ENCODE results near the gene SMG6. TPM values are rescaled to one million over a fixed set of nuclear protein-coding genes. Genes with fewer than 3 reads are reported as not detected.

SMG6 gene
- polyA plus RNA-seq, 6 donors from 2014 or later: 0.23 to 5.3 (median 2.6) TPM

DNA sequence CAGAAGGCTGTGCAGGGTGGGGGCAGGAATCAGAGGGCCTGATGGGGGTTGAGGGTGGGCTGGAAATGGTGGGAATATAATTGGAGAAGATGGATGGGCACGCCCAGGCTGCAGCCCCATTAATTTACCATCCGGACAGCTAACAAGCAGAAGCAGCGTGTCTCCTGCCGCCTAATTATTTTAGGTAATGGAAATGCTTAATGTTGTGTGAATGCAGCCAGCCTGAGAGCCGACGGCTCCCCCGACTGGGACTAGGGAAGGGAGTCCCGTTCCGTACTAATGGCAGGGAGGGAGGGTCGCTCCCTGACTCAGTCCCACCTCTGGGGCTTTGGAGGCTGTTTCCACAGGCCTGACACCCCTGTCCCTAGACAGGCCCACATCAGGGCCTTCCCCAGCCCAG lies 266.4 kb downstream of the SMG6 start:
- ATAC-seq (ENCODE audit: low read depth in 2 of 2) (no peak), DNase-seq (no peak)
- H3K36me3 Mint-ChIP-seq: peaks cover 5 to 7% of the 10 kb centered on the region in 2 donors
- no peaks in the 10 kb centered on the region for H3K9me3 Mint-ChIP-seq
- H3K4me1 Mint-ChIP-seq: peaks cover 2 to 18% (median 13%) of the 10 kb centered on the region in 3 donors
- no peak overlapping the region for H3K4me3 Mint-ChIP-seq
- no peaks in the 10 kb centered on the region for H3K27me3 Mint-ChIP-seq
- no peak overlapping the region for H3K27ac Mint-ChIP-seq

DNA sequence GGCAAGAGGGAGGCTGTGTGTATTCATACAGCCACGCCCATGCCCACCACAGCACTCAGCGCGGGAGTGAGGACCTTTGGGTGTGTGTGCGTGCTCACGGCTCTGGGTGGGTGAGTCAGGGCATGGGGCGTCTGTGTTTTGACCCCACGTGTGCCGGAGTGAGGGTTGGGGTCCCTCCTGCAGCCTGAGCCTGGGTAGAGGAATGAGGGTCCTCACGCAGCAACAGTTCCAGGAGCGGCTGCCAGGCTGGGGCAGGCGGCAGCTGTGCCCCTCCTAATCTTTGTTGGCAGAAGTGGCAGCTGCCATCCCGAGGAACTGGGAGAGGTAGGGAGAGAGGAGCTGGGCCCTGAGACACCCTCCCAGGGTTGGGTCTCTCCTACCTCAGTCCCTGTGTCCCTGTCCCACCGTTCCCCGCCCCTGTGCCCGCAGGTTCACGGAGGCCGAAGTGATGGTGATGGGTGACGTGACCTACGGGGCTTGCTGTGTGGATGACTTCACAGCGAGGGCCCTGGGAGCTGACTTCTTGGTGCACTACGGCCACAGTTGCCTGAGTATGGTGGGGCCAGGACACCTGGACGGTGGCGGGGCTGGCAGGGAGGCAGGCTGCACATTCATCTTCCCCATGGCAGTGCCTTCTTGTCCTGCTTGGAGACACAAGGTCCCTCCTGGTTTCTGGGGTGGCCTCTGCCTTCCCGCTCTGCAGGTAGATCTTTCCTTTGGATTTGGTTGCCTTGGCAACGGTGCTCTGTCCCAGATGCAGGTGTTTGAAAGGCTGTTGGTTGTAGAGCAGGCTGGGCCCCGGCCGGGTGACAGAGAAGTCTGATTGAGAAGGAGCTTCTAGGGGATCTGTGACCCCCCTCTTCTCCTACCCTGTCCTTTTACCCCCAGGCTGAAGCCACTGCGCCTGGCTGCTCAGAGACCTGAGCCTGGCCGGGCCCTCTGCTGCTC lies 267.8 kb downstream of the SMG6 start:
- no peak for DNase-seq
- peaks cover 3 to 24% (median 17%) of the 10 kb centered on the region in 3 donors for H3K4me1 Mint-ChIP-seq
- H3K9me3 Mint-ChIP-seq: no peaks in the 10 kb centered on the region
- peaks cover 5 to 7% of the 10 kb centered on the region in 2 donors for H3K36me3 Mint-ChIP-seq
- no peak overlapping the region for H3K4me3 Mint-ChIP-seq
- no peak for ATAC-seq (ENCODE audit: low read depth in 2 of 2)
- peak overlapping the region in 1 of 6 donors; percentile 47 for H3K27ac Mint-ChIP-seq
- H3K27me3 Mint-ChIP-seq: no peaks in the 10 kb centered on the region

DNA sequence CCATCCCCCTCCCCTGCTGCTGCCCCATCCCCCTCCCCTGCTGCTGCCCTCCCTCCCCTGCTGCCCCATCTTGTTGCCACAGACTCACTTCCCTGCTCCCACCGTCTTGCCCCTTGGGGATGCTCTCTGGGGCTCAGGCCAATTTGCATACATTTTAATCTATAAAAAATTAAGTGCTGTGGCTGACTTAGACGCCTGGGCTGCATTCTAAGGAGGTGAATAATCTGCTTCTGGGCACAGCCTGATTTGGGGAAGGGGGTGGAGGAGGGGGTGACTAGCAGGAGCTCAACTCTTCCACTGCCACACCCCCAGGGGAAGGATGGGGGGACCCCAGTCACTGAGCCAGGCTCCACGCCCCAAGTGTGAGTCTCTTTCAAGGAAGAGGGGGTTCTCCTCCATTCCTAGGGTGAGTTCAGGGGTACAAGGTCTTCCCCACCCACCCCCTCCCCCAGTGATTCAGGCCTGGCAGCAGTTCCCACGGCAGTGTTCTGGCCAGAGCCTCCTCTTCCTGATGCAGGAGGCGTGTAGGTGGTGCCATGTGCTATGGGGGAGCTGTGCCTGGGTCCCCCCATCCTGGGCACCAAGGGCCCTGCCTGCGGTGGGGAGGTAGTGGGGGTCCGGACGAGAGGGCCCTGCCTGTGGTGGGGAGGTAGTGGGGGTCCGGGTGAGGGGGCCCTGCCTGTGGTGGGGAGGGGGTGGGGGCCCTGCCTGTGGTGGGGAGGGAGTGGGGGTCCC lies 268.6 kb downstream of the SMG6 start:
- Mint-ChIP-seq H3K27ac (no peak overlapping the region), H3K36me3 (peaks cover 5 to 7% of the 10 kb centered on the region in 2 donors), H3K27me3 (no peaks in the 10 kb centered on the region), H3K9me3 (no peaks in the 10 kb centered on the region), H3K4me3 (no peak overlapping the region), H3K4me1 (peaks cover 7 to 27% (median 26%) of the 10 kb centered on the region in 3 donors)
- no peak for ATAC-seq (ENCODE audit: low read depth in 2 of 2)
- DNase-seq: no peak

GRCh38 chr17:2034157-2034556 lies 269.4 kb downstream of the SMG6 start:
- ATAC-seq (ENCODE audit: low read depth in 2 of 2): no peak
- peaks cover 7 to 30% (median 27%) of the 10 kb centered on the region in 3 donors for H3K4me1 Mint-ChIP-seq
- H3K27me3 Mint-ChIP-seq: peaks cover 0 to 5% (median 0%) of the 10 kb centered on the region in 3 donors
- DNase-seq: no peak
- no peak overlapping the region for H3K4me3 Mint-ChIP-seq
- peaks cover 5 to 7% of the 10 kb centered on the region in 2 donors for H3K36me3 Mint-ChIP-seq
- H3K9me3 Mint-ChIP-seq: no peaks in the 10 kb centered on the region
- no peak overlapping the region for H3K27ac Mint-ChIP-seq

DNA sequence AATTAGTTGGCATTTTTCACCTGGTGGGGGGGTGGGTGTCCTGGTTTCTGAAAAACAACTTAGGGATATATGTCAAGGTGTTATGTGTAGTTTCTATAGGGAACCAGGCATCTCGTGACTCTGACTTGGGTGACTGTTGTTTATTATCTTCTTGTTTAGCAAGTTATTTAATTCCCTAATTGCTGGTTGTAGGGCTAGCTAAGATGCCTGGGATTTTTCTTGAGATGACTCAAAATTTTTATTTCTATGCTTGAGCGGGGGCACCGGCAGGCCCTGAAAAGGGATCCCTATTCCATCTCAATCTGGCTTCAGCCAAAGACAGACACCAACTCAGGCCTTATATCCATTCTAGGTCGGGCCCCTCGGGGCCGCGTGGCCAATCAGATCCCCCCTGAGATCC lies 270.4 kb downstream of the SMG6 start:
- Mint-ChIP-seq H3K27me3 (peaks cover 4 to 15% (median 10%) of the 10 kb centered on the region in 3 donors), H3K4me3 (peak overlapping the region in 2 of 8 donors; percentile 27 to 28), H3K9me3 (no peaks in the 10 kb centered on the region), H3K4me1 (peaks cover 7 to 34% (median 30%) of the 10 kb centered on the region in 3 donors), H3K27ac (peak overlapping the region in 3 of 6 donors; percentile 18 to 39 (median 38)), H3K36me3 (peaks cover 0 to 7% of the 10 kb centered on the region in 2 donors)
- ATAC-seq (ENCODE audit: low read depth in 2 of 2) (no peak), DNase-seq (no peak)

GRCh38 chr17:2030779-2031163 lies 272.8 kb downstream of the SMG6 start:
- Mint-ChIP-seq H3K27me3 (peaks cover 24 to 36% (median 30%) of the 10 kb centered on the region in 3 donors), H3K4me3 (peak overlapping the region; percentile 90 to 99 (median 96)), H3K9me3 (peaks cover 0 to 5% (median 0%) of the 10 kb centered on the region in 7 donors), H3K4me1 (peaks cover 13 to 41% (median 36%) of the 10 kb centered on the region in 3 donors), H3K36me3 (no peaks in the 10 kb centered on the region), H3K27ac (peak overlapping the region; percentile 83 to 97 (median 95))
- DNase-seq (no peak), ATAC-seq (ENCODE audit: low read depth in 2 of 2) (peak; percentile 2 to 3)

DNA sequence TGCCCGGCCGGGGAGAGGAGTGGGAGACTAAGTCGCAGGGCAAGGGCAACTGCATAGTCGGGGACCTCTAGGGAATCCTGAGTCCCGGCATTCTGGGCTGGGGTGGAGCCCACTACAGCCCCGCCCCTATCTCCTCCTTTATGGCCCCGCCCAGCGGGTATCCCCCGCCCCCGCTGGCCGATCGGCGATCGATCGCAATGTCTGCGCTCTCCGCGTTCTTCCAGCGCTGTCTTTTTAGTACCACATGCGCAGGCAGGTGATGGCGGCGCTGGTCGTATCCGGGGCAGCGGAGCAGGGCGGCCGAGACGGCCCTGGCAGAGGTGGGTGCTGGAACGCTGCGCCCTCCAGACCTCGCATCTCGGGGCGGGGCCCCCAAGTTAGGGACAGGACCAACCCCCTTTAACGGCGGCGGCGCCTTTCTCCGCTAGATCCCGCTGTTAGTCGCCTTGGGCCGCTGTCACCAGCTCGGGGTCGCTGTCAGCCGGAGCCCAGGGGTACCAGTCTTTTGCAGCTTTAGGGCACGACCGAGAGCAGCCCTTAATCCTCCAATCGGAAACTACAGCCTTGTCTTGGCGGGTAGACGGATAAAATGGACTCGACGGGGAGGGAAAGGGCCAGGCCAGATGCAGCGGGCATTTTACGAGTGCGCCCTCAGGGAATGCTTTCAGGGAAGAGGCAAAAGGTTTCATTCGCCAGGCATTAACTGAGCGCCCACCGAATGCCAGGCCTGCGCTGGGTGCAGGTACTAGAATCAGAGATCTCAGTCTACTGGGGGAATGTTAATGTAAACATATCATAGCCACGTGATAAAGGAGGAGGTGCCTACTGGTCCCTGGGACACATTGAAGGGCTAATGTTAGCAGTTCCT lies 273.4 kb downstream of the SMG6 start, which contains the start of gene DPH1:
Gene DPH1 (plus strand): TSS at position 243 of the 868 bp plus-strand sequence. CDS start 17 bp downstream, at position 260.
- Mint-ChIP-seq H3K9me3 (peaks cover 0 to 5% (median 0%) of the 10 kb centered on the region in 7 donors), H3K27ac (peak within 1 kb of the TSS; percentile 83 to 97 (median 95)), H3K36me3 (no peaks in the 10 kb centered on the region), H3K4me3 (peak within 1 kb of the TSS; percentile 90 to 99 (median 96)), H3K27me3 (peaks cover 25 to 42% (median 36%) of the 10 kb centered on the region in 3 donors), H3K4me1 (peaks cover 20 to 45% (median 38%) of the 10 kb centered on the region in 3 donors)
- DNase-seq (peak; percentile 82), ATAC-seq (ENCODE audit: low read depth in 2 of 2) (peak; percentile 83 to 87)

DNA sequence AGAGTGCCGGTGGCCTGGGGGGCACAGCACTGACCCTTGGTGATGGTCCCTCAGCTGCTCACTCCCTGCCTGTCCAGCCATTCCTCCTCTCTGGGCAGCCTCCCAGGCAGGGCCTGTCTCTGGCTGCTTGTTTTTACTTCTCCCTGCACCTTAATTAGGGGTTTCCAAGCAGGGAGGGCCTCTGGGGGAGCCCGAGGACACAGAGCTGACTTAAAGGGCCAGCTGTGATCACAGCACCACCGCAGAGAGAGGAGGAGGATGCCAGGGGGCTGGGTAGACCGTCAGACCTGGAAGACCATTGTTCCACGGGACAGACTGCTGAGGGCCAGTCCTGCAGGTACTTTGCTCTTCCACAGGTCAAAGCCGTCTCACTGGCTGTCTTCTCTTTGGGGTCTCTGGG lies 274.8 kb downstream of the SMG6 start:
- H3K9me3 Mint-ChIP-seq: peaks cover 0 to 5% (median 0%) of the 10 kb centered on the region in 7 donors
- peaks cover 23 to 45% (median 38%) of the 10 kb centered on the region in 3 donors for H3K4me1 Mint-ChIP-seq
- no peaks in the 10 kb centered on the region for H3K36me3 Mint-ChIP-seq
- DNase-seq (no peak), ATAC-seq (ENCODE audit: low read depth in 2 of 2) (no peak)
- H3K4me3 Mint-ChIP-seq: peak overlapping the region in 6 of 8 donors; percentile 32 to 96 (median 60)
- H3K27ac Mint-ChIP-seq: peak overlapping the region in 1 of 6 donors; percentile 37
- H3K27me3 Mint-ChIP-seq: peaks cover 25 to 42% (median 36%) of the 10 kb centered on the region in 3 donors

- Mint-ChIP-seq H3K4me1 (peaks cover 23 to 45% (median 39%) of the 10 kb centered on the region in 3 donors), H3K27me3 (peaks cover 25 to 46% (median 36%) of the 10 kb centered on the region in 3 donors), H3K4me3 (peak overlapping the region in 4 of 8 donors; percentile 36 to 77 (median 68)), H3K27ac (no peak overlapping the region), H3K9me3 (peaks cover 0 to 5% (median 0%) of the 10 kb centered on the region in 7 donors), H3K36me3 (no peaks in the 10 kb centered on the region)
- no peak for ATAC-seq (ENCODE audit: low read depth in 2 of 2)
- DNase-seq: no peak
Measured at GRCh38 chr17:2028234-2028614, 275.4 kb downstream of the SMG6 start.

DNA sequence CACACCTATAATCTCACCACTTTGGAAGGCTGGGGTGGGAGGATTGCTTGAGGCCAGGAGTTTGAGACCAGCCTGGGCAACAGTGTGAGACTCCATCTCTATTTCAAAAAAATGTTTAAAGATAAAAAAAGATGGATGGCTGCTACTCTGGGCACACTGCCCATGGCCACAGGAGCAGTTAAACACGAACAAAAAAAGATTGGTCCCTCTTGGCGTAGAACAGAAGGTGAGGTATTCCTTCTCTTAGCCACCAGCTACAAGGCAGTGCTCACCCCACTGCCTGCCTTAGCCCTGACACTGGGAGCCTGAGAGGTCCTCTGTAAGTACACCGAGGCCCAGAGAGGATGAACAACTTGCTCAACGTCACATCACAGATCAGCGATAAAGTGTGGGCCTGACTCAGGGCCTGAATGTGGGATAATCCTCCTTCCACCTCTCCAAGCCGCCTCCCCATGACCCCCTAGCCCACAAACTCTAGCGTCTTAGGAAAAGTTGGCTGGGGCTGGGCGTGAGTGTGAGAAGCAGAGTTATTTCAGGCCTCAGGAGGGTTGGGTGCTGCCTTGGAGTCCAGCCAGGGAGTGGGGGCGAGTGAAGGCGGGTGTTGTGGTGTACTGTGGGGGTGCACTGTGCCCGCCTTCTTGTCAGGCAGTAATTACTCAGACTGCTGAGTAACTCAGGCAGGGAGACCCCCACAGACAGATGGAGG lies 275.9 kb downstream of the SMG6 start:
- Mint-ChIP-seq H3K36me3 (no peaks in the 10 kb centered on the region), H3K9me3 (peaks cover 0 to 5% (median 0%) of the 10 kb centered on the region in 7 donors), H3K4me3 (peak overlapping the region in 3 of 8 donors; percentile 33 to 77 (median 60)), H3K27me3 (peaks cover 29 to 52% (median 36%) of the 10 kb centered on the region in 3 donors), H3K4me1 (peaks cover 23 to 39% (median 39%) of the 10 kb centered on the region in 3 donors), H3K27ac (peak overlapping the region in 1 of 6 donors; percentile 54)
- ATAC-seq (ENCODE audit: low read depth in 2 of 2): no peak
- DNase-seq: no peak

DNA sequence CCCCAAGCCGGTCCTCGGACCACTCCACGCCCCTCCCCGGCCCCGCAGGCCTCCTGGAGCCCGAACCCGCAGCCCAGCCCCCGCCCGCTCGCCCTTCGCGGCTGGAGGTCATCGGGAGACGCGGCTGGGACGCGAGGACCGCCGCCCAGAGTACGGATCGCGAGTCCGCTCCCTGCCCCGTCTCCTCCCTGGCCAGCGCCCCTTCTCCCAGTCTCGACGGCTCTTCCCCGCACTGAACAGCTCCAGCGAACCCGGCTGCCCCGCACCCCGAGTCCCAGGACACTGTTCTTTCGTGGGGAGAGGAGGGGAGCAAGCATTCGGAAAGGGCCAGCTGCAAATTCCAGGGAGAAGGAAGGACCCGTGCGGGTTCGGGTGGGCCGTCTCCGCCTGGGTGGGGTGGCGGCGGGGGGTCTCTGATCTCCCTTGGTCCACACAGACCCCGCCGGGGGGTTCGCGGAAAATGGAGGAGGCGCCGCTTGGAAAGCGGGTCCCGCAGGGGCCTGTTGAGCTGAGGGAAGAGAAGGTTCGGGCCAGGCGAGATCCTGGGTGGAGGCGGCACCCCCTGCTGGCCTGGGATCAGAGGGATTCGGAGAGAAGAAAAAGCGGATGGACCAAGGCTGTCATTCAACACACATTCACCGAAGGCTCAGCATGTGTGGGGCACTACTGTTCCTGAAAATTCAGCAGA lies 277.8 kb downstream of the SMG6 start:
- Mint-ChIP-seq H3K27ac (peak overlapping the region in 2 of 6 donors; percentile 22 to 85), H3K36me3 (no peaks in the 10 kb centered on the region), H3K4me3 (peak overlapping the region; percentile 75 to 91 (median 84)), H3K4me1 (peaks cover 20 to 27% (median 25%) of the 10 kb centered on the region in 3 donors), H3K9me3 (peaks cover 0 to 5% (median 0%) of the 10 kb centered on the region in 7 donors), H3K27me3 (peaks cover 36 to 65% (median 39%) of the 10 kb centered on the region in 3 donors)
- ATAC-seq (ENCODE audit: low read depth in 2 of 2) (no peak), DNase-seq (no peak)

Measured in naive B cell (primary cell).